ENCODE measurements around the gene SLC17A3. TPM values are rescaled to one million over a fixed set of nuclear protein-coding genes. Genes with fewer than 3 reads are reported as not detected.

SLC17A3 gene
- total and polyA plus RNA-seq, 12 donors: not detected

DNA sequence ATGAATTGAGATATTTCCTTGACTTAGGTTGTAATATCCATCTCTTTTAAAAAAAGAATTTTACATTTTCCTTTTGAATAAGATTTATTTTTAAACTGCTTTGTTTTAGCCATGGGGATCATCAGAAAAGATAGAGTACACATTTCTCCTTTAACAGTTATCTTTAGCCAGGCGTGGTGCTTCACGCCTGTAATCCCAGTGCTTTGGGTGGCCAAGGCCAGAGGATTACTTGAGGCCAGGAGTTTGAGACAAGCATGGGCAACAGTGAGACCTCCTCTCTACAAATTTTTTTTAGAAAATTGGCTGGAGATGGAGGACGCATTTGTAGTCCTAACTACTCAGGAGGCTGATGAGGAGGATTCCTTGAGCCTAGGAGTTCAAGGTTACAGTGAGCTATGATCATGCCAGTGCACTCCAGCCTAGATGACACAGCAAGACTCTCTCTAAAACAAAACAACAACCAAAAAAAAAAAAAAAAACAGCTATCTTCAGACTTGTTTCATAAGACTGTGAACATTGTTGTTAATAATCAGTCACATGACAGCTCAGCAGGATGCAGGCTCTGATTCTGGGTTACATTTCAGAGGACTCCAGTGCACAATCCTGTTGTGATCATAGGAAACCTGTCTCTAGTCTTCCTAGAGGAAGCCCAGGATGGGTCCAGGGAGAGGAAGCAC is 2.0 kb upstream of the SLC17A3 start:
- Histone ChIP-seq H3K27me3 (peaks cover 0 to 22% (median 2%) of the 10 kb centered on the region in 7 donors), H3K9me3 (no peaks in the 10 kb centered on the region), H3K4me3 (no peak overlapping the region), H3K4me1 (no peaks in the 10 kb centered on the region), H3K27ac (no peak overlapping the region), H3K36me3 (no peaks in the 10 kb centered on the region)
- WGBS, 2 donors: 83 to 84% methylated on average over 3 of the region's 3 CpGs
- ATAC-seq (no peak), DNase-seq (no peak)
- intact Hi-C loops (cut with DNase I): no loop called here
- TF ChIP-seq, protein P1, sequence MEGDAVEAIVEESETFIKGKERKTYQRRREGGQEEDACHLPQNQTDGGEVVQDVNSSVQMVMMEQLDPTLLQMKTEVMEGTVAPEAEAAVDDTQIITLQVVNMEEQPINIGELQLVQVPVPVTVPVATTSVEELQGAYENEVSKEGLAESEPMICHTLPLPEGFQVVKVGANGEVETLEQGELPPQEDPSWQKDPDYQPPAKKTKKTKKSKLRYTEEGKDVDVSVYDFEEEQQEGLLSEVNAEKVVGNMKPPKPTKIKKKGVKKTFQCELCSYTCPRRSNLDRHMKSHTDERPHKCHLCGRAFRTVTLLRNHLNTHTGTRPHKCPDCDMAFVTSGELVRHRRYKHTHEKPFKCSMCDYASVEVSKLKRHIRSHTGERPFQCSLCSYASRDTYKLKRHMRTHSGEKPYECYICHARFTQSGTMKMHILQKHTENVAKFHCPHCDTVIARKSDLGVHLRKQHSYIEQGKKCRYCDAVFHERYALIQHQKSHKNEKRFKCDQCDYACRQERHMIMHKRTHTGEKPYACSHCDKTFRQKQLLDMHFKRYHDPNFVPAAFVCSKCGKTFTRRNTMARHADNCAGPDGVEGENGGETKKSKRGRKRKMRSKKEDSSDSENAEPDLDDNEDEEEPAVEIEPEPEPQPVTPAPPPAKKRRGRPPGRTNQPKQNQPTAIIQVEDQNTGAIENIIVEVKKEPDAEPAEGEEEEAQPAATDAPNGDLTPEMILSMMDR (IDR thresholded peaks at IDR 0.05): no peak

DNA sequence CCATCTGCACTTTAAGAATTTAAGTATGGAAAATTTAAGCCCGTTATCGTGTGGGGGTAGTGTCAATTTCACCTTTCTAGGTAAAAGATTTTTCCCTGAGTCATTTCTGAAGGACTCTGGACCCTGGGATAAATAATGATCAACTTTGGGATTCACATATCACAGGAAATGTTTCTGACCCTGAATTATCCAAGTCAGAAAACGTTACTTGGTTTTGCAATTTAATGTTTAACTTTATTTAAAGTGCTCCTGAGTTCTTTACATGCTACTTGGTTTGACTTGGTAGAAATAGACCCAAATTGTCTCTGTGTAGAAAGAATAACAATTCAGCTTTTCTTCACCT is 1.5 kb upstream of the SLC17A3 start:
- Histone ChIP-seq H3K4me3 (no peak overlapping the region), H3K4me1 (no peaks in the 10 kb centered on the region), H3K36me3 (no peaks in the 10 kb centered on the region), H3K27ac (no peak overlapping the region), H3K9me3 (no peaks in the 10 kb centered on the region), H3K27me3 (peaks cover 0 to 17% (median 0%) of the 10 kb centered on the region in 7 donors)
- 73 to 78% methylated on average over 3 of the region's 3 CpGs for WGBS, 2 donors
- TF ChIP-seq, protein P1 (IDR thresholded peaks at IDR 0.05): no peak
- ATAC-seq: no peak
- no peak for DNase-seq
- intact Hi-C loops (cut with DNase I): no loop called here

DNA sequence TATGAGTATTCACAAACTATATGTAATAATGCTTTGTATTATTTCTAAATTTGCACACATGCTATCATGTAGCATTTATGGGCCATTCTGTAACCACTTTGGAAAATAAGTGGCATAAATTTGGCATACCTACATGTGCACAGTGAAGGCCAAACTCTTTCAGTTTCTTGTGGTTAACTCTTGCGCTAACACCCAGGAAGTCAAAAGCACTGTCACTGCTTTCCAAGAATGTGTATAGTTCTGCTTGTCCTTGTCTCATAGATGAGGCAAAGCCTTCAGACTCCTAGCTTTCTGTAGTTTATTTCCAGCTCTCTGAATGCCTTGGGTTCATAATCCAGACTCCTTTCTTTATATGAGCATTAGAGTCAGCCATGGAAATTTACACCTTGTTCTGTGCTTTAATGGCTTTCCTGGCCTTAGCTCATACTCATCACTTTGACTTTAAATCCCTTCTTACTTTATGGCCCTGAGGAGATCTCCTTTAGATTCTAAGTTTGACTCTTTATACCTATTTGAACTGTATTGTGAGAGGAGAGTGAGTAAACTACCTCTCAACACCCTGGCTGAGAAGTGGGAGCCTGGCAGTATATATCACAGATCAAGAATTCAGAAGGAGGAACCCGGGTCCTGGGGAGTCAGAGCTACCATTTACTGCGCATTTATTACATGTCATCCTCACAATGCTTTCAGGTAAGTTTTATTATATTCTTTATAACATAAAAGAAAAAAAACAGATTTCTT is 949 bp upstream of the SLC17A3 start:
- Histone ChIP-seq H3K36me3 (no peaks in the 10 kb centered on the region), H3K9me3 (no peaks in the 10 kb centered on the region), H3K4me1 (no peaks in the 10 kb centered on the region), H3K4me3 (no peak overlapping the region), H3K27ac (no peak overlapping the region), H3K27me3 (peaks cover 0 to 14% (median 0%) of the 10 kb centered on the region in 7 donors)
- TF ChIP-seq, protein P1 (IDR thresholded peaks at IDR 0.05): no peak
- ATAC-seq (no peak), DNase-seq (no peak)
- intact Hi-C loops (cut with DNase I): no loop called here
- WGBS, 2 donors: 87 to 89% methylated on average over 3 of the region's 3 CpGs

DNA sequence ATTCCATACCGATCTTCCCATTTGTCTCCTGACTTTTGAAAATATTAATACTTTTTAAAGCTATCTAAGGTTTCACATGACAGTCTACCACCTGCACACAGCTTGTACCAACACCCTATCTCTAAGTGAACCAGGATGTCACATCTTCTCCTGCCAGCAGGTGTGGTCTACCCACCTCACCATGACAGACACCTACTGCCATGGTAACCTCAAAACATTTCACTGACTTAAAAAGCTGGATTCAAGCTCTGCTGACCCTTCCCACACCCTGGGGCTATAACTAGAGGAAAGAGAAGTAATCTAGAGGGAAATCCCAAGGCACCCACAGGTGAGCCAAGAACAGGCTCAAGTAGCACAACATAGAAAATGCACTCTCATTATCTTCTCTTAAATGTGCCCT is 1.2 kb downstream of the SLC17A3 start:
- TF ChIP-seq, protein P1 (IDR thresholded peaks at IDR 0.05): no peak
- DNase-seq: no peak
- no peaks in the 10 kb centered on the region for H3K4me1 ChIP-seq
- H3K27ac ChIP-seq: no peak overlapping the region
- H3K36me3 ChIP-seq: no peaks in the 10 kb centered on the region
- H3K27me3 ChIP-seq: peaks cover 0 to 14% (median 0%) of the 10 kb centered on the region in 7 donors
- WGBS, 2 donors: 97 to 98% methylated on average over 1 of the region's 1 CpG
- no peak for ATAC-seq
- intact Hi-C loops (cut with DNase I): no loop called here
- no peak overlapping the region for H3K4me3 ChIP-seq
- no peaks in the 10 kb centered on the region for H3K9me3 ChIP-seq

Measured in heart right ventricle (tissue), 16 donors.